ENCODE data around the gene PKDREJ. TPM values are rescaled to one million over a fixed set of nuclear protein-coding genes. Genes with fewer than 3 reads are reported as not detected.

The PKDREJ gene
- total RNA-seq, 2 donors from 2014 or later: 0.04 TPM; not detected in 1

DNA sequence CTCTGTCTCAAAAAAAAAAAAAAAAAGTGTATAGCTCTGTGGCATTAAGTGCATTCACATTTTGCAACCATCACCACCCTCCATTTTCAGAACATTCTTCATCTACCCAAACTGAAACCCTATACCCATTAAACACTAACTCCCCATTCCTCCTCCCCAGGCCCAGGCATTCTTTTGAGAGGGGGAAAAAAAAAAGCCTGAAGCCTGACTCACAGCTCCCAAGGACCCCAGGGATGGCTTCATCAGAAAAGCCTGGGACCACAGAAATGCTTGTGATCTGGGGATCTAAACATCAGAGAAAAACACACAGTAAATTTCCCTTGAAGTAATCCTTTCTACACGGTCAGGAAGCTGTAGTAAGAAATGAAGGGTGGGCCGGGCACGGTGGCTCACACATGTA, 22.9 kb upstream of the PKDREJ start:
- no peak for DNase-seq
- H3K4me3 ChIP-seq (ENCODE audit: low read length): no peak overlapping the region
- Mint-ChIP-seq H3K27me3 (ENCODE audit: insufficient read depth) (no peaks in the 10 kb centered on the region), H3K4me3 (no peak overlapping the region), H3K27ac (no peak overlapping the region), H3K36me3 (ENCODE audit: low read depth) (peaks cover 58% of the 10 kb centered on the region), H3K4me1 (no peaks in the 10 kb centered on the region), H3K9me3 (no peaks in the 10 kb centered on the region)
- 89 to 100% methylated on average over 2 to 3 of the region's 3 CpGs for WGBS, 2 experiments (ENCODE audit: insufficient coverage in 1 of 2, insufficient read length in 1 of 2)
- H3K27ac ChIP-seq (ENCODE audit: low read depth, low read length): no peak overlapping the region
- peaks cover 40% of the 10 kb centered on the region for H3K36me3 ChIP-seq (ENCODE audit: control insufficient read depth, insufficient read depth, low read length)
- H3K4me1 ChIP-seq (ENCODE audit: control insufficient read depth, insufficient read depth, low read length): no peaks in the 10 kb centered on the region
- H3K9ac ChIP-seq (ENCODE audit: extremely low read depth, low read length, poor library complexity, severe bottlenecking): no peak overlapping the region
- no peaks in the 10 kb centered on the region for H3K9me3 ChIP-seq (ENCODE audit: control insufficient read depth, low read length)
- H3K27me3 ChIP-seq (ENCODE audit: control insufficient read depth, insufficient read depth, low read length, poor library complexity, severe bottlenecking): no peaks in the 10 kb centered on the region
- TF ChIP-seq, protein P1, sequence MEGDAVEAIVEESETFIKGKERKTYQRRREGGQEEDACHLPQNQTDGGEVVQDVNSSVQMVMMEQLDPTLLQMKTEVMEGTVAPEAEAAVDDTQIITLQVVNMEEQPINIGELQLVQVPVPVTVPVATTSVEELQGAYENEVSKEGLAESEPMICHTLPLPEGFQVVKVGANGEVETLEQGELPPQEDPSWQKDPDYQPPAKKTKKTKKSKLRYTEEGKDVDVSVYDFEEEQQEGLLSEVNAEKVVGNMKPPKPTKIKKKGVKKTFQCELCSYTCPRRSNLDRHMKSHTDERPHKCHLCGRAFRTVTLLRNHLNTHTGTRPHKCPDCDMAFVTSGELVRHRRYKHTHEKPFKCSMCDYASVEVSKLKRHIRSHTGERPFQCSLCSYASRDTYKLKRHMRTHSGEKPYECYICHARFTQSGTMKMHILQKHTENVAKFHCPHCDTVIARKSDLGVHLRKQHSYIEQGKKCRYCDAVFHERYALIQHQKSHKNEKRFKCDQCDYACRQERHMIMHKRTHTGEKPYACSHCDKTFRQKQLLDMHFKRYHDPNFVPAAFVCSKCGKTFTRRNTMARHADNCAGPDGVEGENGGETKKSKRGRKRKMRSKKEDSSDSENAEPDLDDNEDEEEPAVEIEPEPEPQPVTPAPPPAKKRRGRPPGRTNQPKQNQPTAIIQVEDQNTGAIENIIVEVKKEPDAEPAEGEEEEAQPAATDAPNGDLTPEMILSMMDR (conservative IDR thresholded peaks at IDR 0.05): no peak

DNA sequence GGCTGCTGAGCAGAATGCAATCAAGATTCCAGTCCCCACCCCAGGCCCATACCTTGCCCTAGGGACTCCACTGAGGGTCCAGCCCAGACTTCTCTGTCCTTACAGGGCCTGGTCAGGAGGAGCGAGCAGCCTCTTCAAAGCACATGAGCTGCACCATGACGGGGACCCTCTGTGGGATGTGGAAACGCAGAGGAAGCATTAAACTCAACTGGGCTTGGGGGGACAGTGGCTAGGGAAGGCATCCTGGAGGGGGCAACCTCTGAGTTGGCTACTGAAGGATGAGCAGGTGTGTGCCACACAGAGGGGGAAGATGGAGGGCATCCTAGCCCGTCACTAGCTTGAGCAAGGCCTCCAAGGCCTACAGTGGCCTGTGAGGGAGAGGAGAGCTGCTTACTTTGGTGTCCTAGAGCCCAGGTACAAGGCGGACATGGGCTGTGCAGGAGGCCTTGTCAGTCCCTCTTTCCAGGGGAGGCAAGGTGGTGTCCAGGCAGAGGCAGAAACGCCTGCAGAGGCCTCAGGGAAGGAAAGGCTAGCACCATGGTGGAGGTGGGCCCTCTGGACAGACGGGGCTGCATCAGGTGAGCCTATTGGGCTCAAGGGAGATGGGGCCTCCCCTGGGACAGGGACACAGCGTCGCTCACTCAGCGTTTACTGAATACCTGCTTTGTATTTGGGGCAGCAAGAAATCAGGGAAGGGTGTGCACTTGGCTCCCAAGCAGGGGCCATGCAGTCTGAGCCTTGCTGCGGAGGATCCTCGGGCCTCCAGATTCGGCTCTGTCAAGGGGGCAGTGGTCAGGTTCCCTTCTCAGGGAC, 18.9 kb upstream of the PKDREJ start:
- H3K27ac ChIP-seq (ENCODE audit: low read depth, low read length): no peak overlapping the region
- no peak overlapping the region for H3K9ac ChIP-seq (ENCODE audit: extremely low read depth, low read length, poor library complexity, severe bottlenecking)
- Mint-ChIP-seq H3K4me3 (no peak overlapping the region), H3K27me3 (ENCODE audit: insufficient read depth) (no peaks in the 10 kb centered on the region), H3K9me3 (no peaks in the 10 kb centered on the region), H3K4me1 (no peaks in the 10 kb centered on the region), H3K36me3 (ENCODE audit: low read depth) (peaks cover 57% of the 10 kb centered on the region), H3K27ac (no peak overlapping the region)
- no peak for DNase-seq
- no peaks in the 10 kb centered on the region for H3K9me3 ChIP-seq (ENCODE audit: control insufficient read depth, low read length)
- 91 to 99% methylated on average over 12 to 13 of the region's 13 CpGs for WGBS, 2 experiments (ENCODE audit: insufficient coverage in 1 of 2, insufficient read length in 1 of 2)
- H3K36me3 ChIP-seq (ENCODE audit: control insufficient read depth, insufficient read depth, low read length): peaks cover 63% of the 10 kb centered on the region
- TF ChIP-seq, protein P1 (conservative IDR thresholded peaks at IDR 0.05): no peak
- no peaks in the 10 kb centered on the region for H3K4me1 ChIP-seq (ENCODE audit: control insufficient read depth, insufficient read depth, low read length)
- H3K4me3 ChIP-seq (ENCODE audit: low read length): no peak overlapping the region
- H3K27me3 ChIP-seq (ENCODE audit: control insufficient read depth, insufficient read depth, low read length, poor library complexity, severe bottlenecking): no peaks in the 10 kb centered on the region

DNA sequence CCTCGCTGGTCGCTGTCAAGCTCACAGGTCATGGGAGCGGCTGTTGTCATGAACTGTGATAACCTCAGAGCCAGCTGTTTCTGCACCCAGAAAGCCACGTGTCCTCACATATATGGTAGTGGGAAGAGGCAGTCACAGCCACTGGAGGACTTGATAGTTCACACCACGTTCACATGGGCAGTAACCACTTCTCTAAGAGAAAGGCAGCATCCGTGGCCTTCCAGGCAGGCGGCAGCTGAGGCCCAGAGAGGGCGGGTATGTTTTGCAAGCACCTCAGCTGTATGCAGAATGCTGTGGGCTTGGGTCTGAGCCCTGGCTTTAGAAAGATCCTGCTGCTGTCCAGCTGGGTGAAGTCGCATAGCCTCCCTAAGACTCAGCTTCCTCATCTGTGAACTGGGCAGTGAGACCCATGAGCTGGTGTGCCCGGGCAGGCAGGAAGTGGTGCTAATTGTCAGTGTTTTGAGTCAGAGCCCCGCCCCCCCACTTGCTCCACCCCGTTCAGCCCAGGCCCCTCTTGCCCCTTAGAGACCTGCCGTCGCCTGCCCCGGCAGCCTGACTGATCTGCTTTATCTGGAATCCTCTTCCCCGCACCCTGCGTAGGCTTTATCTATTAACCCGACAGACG, 18.0 kb upstream of the PKDREJ start:
- no peak overlapping the region for H3K4me3 Mint-ChIP-seq
- H3K27ac ChIP-seq (ENCODE audit: low read depth, low read length): no peak overlapping the region
- 90 to 95% methylated on average over 14 to 19 of the region's 19 CpGs for WGBS, 2 experiments (ENCODE audit: insufficient coverage in 1 of 2, insufficient read length in 1 of 2)
- TF ChIP-seq, protein P1 (conservative IDR thresholded peaks at IDR 0.05): no peak
- no peaks in the 10 kb centered on the region for H3K9me3 Mint-ChIP-seq
- H3K4me3 ChIP-seq (ENCODE audit: low read length): no peak overlapping the region
- peaks cover 60% of the 10 kb centered on the region for H3K36me3 Mint-ChIP-seq (ENCODE audit: low read depth)
- H3K36me3 ChIP-seq (ENCODE audit: control insufficient read depth, insufficient read depth, low read length): peaks cover 69% of the 10 kb centered on the region
- no peaks in the 10 kb centered on the region for H3K27me3 Mint-ChIP-seq (ENCODE audit: insufficient read depth)
- H3K4me1 Mint-ChIP-seq: no peaks in the 10 kb centered on the region
- no peaks in the 10 kb centered on the region for H3K4me1 ChIP-seq (ENCODE audit: control insufficient read depth, insufficient read depth, low read length)
- no peaks in the 10 kb centered on the region for H3K27me3 ChIP-seq (ENCODE audit: control insufficient read depth, insufficient read depth, low read length, poor library complexity, severe bottlenecking)
- no peak for DNase-seq
- no peak overlapping the region for H3K9ac ChIP-seq (ENCODE audit: extremely low read depth, low read length, poor library complexity, severe bottlenecking)
- no peaks in the 10 kb centered on the region for H3K9me3 ChIP-seq (ENCODE audit: control insufficient read depth, low read length)
- no peak overlapping the region for H3K27ac Mint-ChIP-seq
